HG03045 (cell line): ENCODE data around the gene RBPMS2.

ENCODE experiments used
- ATAC-seq: cut with Tn5 transposase; IDR thresholded peaks from one replicate; pipeline ENCODE4 v1.9.1; 2021; ENCODE audit warnings: mild to moderate bottlenecking, moderate library complexity; ENCODE audit not compliant: unreplicated experiment

RBPMS2 gene

GRCh38 chr15:64696481-64696880 is 78.9 kb downstream of the RBPMS2 start:
- ATAC-seq: no peak

GRCh38 chr15:64695561-64695992 is 79.8 kb downstream of the RBPMS2 start:
- no peak for ATAC-seq

- no peak for ATAC-seq
Measured at GRCh38 chr15:64694816-64695215, 80.6 kb downstream of the RBPMS2 start.

GRCh38 chr15:64693134-64693533 is 82.3 kb downstream of the RBPMS2 start:
- ATAC-seq: no peak

- ATAC-seq: no peak
Measured at GRCh38 chr15:64691896-64692565, 83.4 kb downstream of the RBPMS2 start.

- ATAC-seq: no peak
Measured at GRCh38 chr15:64690578-64691296, 84.7 kb downstream of the RBPMS2 start.

- ATAC-seq: no peak
Measured at GRCh38 chr15:64690008-64690407, 85.4 kb downstream of the RBPMS2 start.
